Measurements from ENCODE around the gene COL3A1. TPM values are rescaled to one million over a fixed set of nuclear protein-coding genes. Genes with fewer than 3 reads are reported as not detected.

COL3A1 gene
- total RNA-seq, 1 donor from 2014 or later, result 187 TPM

DNA sequence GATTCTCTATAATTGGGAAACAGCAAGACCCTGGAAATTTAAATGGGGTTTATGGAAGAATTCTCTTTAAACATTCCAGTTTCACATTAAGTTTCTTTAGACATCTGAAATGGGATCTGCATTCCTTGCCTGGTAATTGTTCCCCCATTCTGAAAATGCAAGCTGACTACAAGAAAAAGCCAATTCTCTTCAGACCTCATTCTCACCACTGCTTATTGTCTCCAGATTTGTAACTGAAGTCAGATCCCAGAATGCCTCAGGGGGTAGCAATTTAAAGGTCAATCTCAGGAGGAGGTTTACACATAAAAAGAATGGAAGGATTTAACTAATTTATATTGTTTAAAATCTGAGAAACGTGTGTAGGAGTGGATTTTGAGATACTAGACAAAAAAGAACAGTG lies 41.2 kb downstream of the COL3A1 start:
- no peak for ATAC-seq
- no peaks in the 10 kb centered on the region for H3K9me3 ChIP-seq
- no peak for DNase-seq
- H3K27ac ChIP-seq, result no peak overlapping the region
- H3K4me1 ChIP-seq, result no peaks in the 10 kb centered on the region
- H3K4me3 ChIP-seq, result no peak overlapping the region
- intact Hi-C loops (cut with DNase I), result no loop called here
- TF ChIP-seq, protein P1, sequence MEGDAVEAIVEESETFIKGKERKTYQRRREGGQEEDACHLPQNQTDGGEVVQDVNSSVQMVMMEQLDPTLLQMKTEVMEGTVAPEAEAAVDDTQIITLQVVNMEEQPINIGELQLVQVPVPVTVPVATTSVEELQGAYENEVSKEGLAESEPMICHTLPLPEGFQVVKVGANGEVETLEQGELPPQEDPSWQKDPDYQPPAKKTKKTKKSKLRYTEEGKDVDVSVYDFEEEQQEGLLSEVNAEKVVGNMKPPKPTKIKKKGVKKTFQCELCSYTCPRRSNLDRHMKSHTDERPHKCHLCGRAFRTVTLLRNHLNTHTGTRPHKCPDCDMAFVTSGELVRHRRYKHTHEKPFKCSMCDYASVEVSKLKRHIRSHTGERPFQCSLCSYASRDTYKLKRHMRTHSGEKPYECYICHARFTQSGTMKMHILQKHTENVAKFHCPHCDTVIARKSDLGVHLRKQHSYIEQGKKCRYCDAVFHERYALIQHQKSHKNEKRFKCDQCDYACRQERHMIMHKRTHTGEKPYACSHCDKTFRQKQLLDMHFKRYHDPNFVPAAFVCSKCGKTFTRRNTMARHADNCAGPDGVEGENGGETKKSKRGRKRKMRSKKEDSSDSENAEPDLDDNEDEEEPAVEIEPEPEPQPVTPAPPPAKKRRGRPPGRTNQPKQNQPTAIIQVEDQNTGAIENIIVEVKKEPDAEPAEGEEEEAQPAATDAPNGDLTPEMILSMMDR (IDR thresholded peaks at IDR 0.05), result no peak
- H3K27me3 ChIP-seq (ENCODE audit: low read depth), result no peaks in the 10 kb centered on the region
- H3K36me3 ChIP-seq, result peaks cover 5% of the 10 kb centered on the region

DNA sequence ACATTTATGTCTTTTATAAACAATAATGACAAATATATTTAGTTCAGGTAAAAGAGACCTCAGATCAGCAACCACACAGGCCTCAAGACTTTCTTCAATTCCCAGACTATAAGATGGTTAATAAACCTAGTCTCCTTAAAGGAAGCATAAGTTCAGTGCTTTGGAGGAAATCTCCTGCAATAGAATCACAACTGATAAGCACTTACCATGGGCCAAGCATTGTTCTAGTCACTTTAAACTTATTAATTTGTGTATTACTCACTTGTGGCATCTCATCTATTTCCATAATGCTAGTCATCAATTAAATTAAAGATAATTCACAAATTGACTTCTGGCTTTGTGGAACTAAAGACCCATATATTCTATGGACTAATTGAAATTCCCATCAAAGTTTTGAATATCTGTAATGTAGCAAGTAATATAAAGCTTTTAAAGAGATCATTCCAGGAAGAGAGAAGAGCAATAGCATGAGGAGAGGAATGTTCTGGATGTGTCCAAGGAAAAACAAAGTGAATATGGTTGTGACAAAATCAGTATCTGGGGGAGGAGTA lies 42.2 kb downstream of the COL3A1 start:
- H3K27me3 ChIP-seq (ENCODE audit: low read depth), result no peaks in the 10 kb centered on the region
- no peak for ATAC-seq

DNA sequence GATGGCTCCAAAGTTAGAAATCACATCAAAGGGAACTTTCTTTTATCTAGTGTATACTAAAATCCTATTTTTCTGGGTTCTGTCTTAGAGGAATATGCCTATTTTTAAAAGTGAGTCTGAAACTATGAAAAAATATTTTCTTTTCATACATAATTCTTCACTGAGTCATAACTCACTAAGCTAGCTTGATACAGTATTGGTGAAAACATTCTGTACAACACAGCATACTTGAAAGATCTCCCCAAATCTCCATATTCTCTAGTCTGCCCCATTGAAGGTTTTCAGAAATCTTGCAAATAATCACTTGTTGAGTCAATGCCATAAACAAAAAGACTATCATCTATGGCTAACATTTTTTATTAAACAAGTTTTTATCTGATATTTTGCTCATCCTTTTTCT lies 44.5 kb downstream of the COL3A1 start:
- H3K4me1 ChIP-seq, result no peaks in the 10 kb centered on the region
- H3K4me3 ChIP-seq, result no peak overlapping the region
- ATAC-seq, result no peak
- H3K9me3 ChIP-seq, result no peaks in the 10 kb centered on the region
- no peaks in the 10 kb centered on the region for H3K27me3 ChIP-seq (ENCODE audit: low read depth)
- DNase-seq, result no peak
- H3K36me3 ChIP-seq, result no peaks in the 10 kb centered on the region
- TF ChIP-seq, protein P1 (IDR thresholded peaks at IDR 0.05), result no peak
- intact Hi-C loops (cut with DNase I), result no loop called here
- no peak overlapping the region for H3K27ac ChIP-seq

More for the DNA sequence above, 42.2 kb downstream of the COL3A1 start:
- intact Hi-C loops (cut with DNase I), result no loop called here
- TF ChIP-seq, protein P1 (IDR thresholded peaks at IDR 0.05), result no peak
- H3K4me3 ChIP-seq, result no peak overlapping the region
- H3K27ac ChIP-seq, result no peak overlapping the region
- no peaks in the 10 kb centered on the region for H3K9me3 ChIP-seq
- H3K36me3 ChIP-seq, result peaks cover under 1% of the 10 kb centered on the region
- no peaks in the 10 kb centered on the region for H3K4me1 ChIP-seq
- DNase-seq, result no peak

DNA sequence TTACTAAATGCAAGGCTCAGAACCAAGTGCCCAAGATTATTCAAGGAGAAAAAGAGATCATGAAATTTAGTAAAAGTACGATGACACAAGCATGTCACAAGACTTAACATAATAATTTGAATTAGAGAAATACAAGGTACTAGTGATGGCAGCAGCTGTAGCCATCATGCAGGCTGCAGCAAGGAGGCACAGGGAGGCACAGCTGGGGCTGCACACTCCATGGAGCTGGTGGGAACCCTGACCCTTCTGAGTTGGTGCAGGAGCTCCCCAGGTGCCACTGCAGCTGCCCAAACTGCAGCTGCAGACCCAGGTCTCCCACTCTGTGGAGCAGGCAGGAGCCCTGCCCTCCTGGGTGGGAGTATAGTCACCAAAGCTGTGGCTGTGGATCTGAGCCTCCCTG lies 46.0 kb downstream of the COL3A1 start:
- intact Hi-C loops (cut with DNase I), result no loop called here
- no peaks in the 10 kb centered on the region for H3K4me1 ChIP-seq
- no peak overlapping the region for H3K4me3 ChIP-seq
- TF ChIP-seq, protein P1 (IDR thresholded peaks at IDR 0.05), result no peak
- DNase-seq (no peak), ATAC-seq (no peak)
- H3K27ac ChIP-seq, result no peak overlapping the region
- H3K36me3 ChIP-seq, result no peaks in the 10 kb centered on the region
- H3K9me3 ChIP-seq, result no peaks in the 10 kb centered on the region
- no peaks in the 10 kb centered on the region for H3K27me3 ChIP-seq (ENCODE audit: low read depth)

DNA sequence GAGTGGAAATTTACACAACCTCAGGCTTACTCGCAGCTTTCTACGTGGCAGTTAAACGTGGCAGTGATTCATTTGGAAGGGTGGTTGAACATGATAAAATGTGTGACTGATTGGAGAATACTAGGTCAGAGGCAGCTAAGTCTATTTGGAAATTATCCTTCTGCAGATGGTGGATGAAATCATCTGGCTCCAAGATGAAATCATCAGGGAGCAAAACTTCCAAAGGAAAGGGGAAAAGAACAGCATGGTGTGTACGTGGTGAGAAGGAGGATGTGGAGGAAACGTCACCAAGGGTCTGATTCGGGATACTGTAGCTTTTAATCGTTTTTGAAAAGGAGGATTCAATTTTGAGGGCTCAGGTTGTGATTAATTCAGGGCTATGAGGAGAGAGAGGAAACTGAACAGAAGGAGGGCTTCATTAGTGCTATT lies 47.9 kb downstream of the COL3A1 start:
- no peak for DNase-seq
- Histone ChIP-seq H3K9me3 (no peaks in the 10 kb centered on the region), H3K4me3 (no peak overlapping the region), H3K36me3 (no peaks in the 10 kb centered on the region), H3K4me1 (no peaks in the 10 kb centered on the region), H3K27me3 (ENCODE audit: low read depth) (no peaks in the 10 kb centered on the region), H3K27ac (no peak overlapping the region)
- intact Hi-C loops (cut with DNase I), result no loop called here
- ATAC-seq, result peak; percentile 37 to 38
- TF ChIP-seq, protein P1 (IDR thresholded peaks at IDR 0.05), result no peak

Measured in lower lobe of right lung (tissue), 2 donors.